ENCODE data around the gene SS18L1. TPM values are rescaled to one million over a fixed set of nuclear protein-coding genes. Genes with fewer than 3 reads are reported as not detected.

SS18L1 gene
- total RNA-seq, 1 experiment from 2014 or later: 29.0 TPM

- Histone ChIP-seq H3K36me3 (ENCODE audit: low read depth) (no peaks in the 10 kb centered on the region), H3K4me3 (no peak within 1 kb of the TSS), H3K27ac (no peak within 1 kb of the TSS), H4K20me1 (ENCODE audit: insufficient read depth) (0 out of 2 replicates have a peak, but pooled peaks cover 4% of the 10 kb centered on the region), H3K9me3 (ENCODE audit: insufficient read depth, low read depth) (no peaks in the 10 kb centered on the region), H3K27me3 (ENCODE audit: insufficient read depth, low read depth) (peaks cover 93% of the 10 kb centered on the region), H3F3A (ENCODE audit: insufficient read depth, low read depth) (peaks cover 9% of the 10 kb centered on the region), H3K4me2 (no peak within 1 kb of the TSS), H3K9me2 (ENCODE audit: insufficient read depth) (no peaks in the 10 kb centered on the region), H3K4me1 (replicated peaks; ENCODE audit: insufficient read depth) (no peaks in the 10 kb centered on the region), H2AFZ (no peak within 1 kb of the TSS), H3K79me2 (ENCODE audit: low read depth) (no peaks in the 10 kb centered on the region)
- BruUV-seq (replicated peaks): no TSS peak
- intact Hi-C loops (cut with micrococcal nuclease; ENCODE audit: unreplicated experiment): no loop called here
- ChIA-PET CTCF (no interaction called here), POLR2A (ENCODE audit: unreplicated experiment) (no interaction called here)
- TF ChIP-seq EZH2 (IDR thresholded peaks at IDR 0.05; ENCODE audit: low read depth): no peak
- TF ChIP-seq, protein P1, sequence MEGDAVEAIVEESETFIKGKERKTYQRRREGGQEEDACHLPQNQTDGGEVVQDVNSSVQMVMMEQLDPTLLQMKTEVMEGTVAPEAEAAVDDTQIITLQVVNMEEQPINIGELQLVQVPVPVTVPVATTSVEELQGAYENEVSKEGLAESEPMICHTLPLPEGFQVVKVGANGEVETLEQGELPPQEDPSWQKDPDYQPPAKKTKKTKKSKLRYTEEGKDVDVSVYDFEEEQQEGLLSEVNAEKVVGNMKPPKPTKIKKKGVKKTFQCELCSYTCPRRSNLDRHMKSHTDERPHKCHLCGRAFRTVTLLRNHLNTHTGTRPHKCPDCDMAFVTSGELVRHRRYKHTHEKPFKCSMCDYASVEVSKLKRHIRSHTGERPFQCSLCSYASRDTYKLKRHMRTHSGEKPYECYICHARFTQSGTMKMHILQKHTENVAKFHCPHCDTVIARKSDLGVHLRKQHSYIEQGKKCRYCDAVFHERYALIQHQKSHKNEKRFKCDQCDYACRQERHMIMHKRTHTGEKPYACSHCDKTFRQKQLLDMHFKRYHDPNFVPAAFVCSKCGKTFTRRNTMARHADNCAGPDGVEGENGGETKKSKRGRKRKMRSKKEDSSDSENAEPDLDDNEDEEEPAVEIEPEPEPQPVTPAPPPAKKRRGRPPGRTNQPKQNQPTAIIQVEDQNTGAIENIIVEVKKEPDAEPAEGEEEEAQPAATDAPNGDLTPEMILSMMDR (conservative IDR thresholded peaks at IDR 0.05): no peak
- DNase-seq: peak in 1 of 2 experiments; percentile 50
These were observed 76.6 kb downstream of the SS18L1 start, which contains the start of gene HRH3 for GRCh38 chr20:62219992-62220665. Gene HRH3, minus strand, starts transcription at chr20:62220278. Its CDS starts 308 bp downstream, at chr20:62219970.

DNA sequence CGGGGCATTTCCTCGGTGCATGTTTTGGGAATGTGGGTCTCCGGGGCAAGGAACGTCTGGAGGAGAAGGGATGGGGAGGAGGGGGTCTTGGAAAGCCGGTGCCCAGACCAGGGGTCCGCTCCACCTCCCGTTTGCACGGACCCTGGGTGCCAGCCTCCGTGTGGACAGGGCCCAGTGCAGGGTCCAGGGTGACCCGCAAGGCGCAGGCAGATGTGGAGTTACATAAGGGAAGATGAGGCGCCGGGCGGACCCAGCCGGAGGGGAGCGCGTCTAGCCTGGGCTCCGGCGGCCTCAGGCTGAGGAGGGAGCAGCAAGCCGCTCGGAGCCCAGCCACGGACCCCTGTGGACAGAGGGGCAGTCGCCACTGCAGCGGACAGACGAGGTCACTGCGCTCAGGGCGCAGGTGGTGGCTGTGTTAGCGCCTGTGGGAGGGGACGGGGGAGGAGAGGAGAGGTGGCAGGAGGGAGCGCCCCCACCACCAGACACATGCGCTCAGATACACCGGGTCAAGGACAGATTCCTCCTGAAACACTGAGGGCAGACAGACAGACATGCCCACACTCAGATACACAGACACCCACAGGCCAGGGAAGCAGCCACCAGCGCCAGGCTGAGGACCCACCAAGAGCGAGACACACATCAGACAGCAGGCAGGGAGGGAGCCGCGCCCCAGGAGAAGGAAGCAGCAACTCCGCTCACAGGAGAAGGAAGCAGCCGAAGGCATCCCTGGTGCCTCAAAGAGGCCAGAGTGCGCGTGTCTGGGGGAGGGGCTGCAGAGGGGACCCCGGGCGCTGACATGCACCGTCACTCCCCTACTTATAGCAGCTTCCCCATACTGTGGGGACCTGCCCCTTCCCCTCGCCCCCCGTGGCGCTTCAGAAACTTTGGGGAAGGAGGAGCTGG is 77.3 kb downstream of the SS18L1 start:
- Histone ChIP-seq H3K27ac (no peak overlapping the region), H3K79me2 (ENCODE audit: low read depth) (no peaks in the 10 kb centered on the region), H3K4me3 (no peak overlapping the region), H3K27me3 (ENCODE audit: insufficient read depth, low read depth) (peaks cover 93% of the 10 kb centered on the region), H4K20me1 (ENCODE audit: insufficient read depth) (0 out of 2 replicates have a peak, but pooled peaks cover 4% of the 10 kb centered on the region), H3K4me2 (no peak overlapping the region), H3K36me3 (ENCODE audit: low read depth) (no peaks in the 10 kb centered on the region), H3K9me2 (ENCODE audit: insufficient read depth) (no peaks in the 10 kb centered on the region), H3K9me3 (ENCODE audit: insufficient read depth, low read depth) (no peaks in the 10 kb centered on the region), H2AFZ (no peak overlapping the region), H3F3A (ENCODE audit: insufficient read depth, low read depth) (peaks cover 9% of the 10 kb centered on the region), H3K4me1 (replicated peaks; ENCODE audit: insufficient read depth) (no peaks in the 10 kb centered on the region)
- no peak for TF ChIP-seq EZH2 (IDR thresholded peaks at IDR 0.05; ENCODE audit: low read depth)
- POLR2A ChIA-PET (ENCODE audit: unreplicated experiment): interaction anchor here (0.7 kb wide), 1 partner anchor 220 kb away, joined by 4 read pairs; no protein-coding TSS in a partner anchor
- BruUV-seq (replicated peaks): no TSS peak
- CTCF ChIA-PET: no interaction called here
- intact Hi-C loops (cut with micrococcal nuclease; ENCODE audit: unreplicated experiment): no loop called here
- DNase-seq: no peak

DNA sequence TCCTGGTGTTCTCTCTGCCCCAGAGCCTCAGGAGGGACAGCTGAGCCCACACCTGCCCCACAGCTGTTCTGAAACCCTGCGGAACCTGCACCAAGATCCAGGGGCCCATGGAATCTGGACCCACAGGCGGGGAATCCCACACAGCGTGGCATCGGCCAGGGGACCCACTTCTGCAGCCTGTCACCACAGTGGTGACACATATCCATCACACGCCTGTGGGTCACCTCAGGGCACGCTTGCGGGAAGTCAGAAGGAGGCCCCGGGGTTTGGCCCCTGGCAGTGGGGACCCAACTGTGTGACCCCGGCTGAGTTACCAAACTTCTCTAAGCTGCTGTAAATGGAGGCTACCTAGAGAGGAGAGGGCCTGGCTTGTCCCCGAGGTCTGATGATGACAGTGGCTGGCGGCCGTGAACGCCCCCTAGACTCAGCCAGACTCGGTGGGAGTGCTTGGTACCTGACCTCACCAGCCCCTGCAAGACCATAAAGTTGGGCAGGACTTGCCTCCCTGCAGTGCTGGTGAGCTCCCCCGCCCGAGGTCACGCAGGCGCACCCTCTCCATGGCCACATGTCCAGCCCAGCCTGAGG is 78.8 kb downstream of the SS18L1 start:
- H3K9me2 ChIP-seq (ENCODE audit: insufficient read depth): no peaks in the 10 kb centered on the region
- H2AFZ ChIP-seq: no peak overlapping the region
- H3K27ac ChIP-seq: no peak overlapping the region
- no peak for DNase-seq
- no peak overlapping the region for H3K4me3 ChIP-seq
- peaks cover 9% of the 10 kb centered on the region for H3F3A ChIP-seq (ENCODE audit: insufficient read depth, low read depth)
- TF ChIP-seq EZH2 (IDR thresholded peaks at IDR 0.05; ENCODE audit: low read depth): no peak
- TF ChIP-seq, protein P1 (conservative IDR thresholded peaks at IDR 0.05): no peak
- CTCF ChIA-PET: no interaction called here
- H3K4me1 ChIP-seq (replicated peaks; ENCODE audit: insufficient read depth): no peaks in the 10 kb centered on the region
- H3K79me2 ChIP-seq (ENCODE audit: low read depth): no peaks in the 10 kb centered on the region
- no peaks in the 10 kb centered on the region for H3K9me3 ChIP-seq (ENCODE audit: insufficient read depth, low read depth)
- no peaks in the 10 kb centered on the region for H3K36me3 ChIP-seq (ENCODE audit: low read depth)
- H3K27me3 ChIP-seq (ENCODE audit: insufficient read depth, low read depth): peaks cover 93% of the 10 kb centered on the region
- no peak overlapping the region for H3K4me2 ChIP-seq
- intact Hi-C loops (cut with micrococcal nuclease; ENCODE audit: unreplicated experiment): no loop called here
- POLR2A ChIA-PET (ENCODE audit: unreplicated experiment): no interaction called here
- no TSS peak for BruUV-seq (replicated peaks)
- H4K20me1 ChIP-seq (ENCODE audit: insufficient read depth): 0 out of 2 replicates have a peak, but pooled peaks cover 4% of the 10 kb centered on the region
